HG03175 (cell line): ENCODE results near the gene FASN.

Experiments used
- ATAC-seq: cut with Tn5 transposase; IDR thresholded peaks from one replicate; pipeline ENCODE4 v1.9.1; 2021; ENCODE audit warnings: mild to moderate bottlenecking, moderate library complexity; ENCODE audit not compliant: unreplicated experiment

FASN gene

GRCh38 chr17:82118168-82118814 is 20.3 kb upstream of the FASN start:
- ATAC-seq = no peak

- ATAC-seq = no peak
Observed at GRCh38 chr17:82117139-82118090, 19.4 kb upstream of the FASN start.

GRCh38 chr17:82116246-82116645 is 18.2 kb upstream of the FASN start:
- no peak for ATAC-seq

- ATAC-seq = no peak
Observed at GRCh38 chr17:82114872-82115271, 16.8 kb upstream of the FASN start.

GRCh38 chr17:82114447-82114846 is 16.4 kb upstream of the FASN start:
- ATAC-seq = no peak

- no peak for ATAC-seq
Observed at GRCh38 chr17:82113941-82114340, 15.9 kb upstream of the FASN start.

GRCh38 chr17:82113422-82113821 is 15.4 kb upstream of the FASN start:
- ATAC-seq = no peak

- ATAC-seq = no peak
Observed at GRCh38 chr17:82112914-82113311, 14.9 kb upstream of the FASN start.

GRCh38 chr17:82112181-82112913 is 14.3 kb upstream of the FASN start:
- no peak for ATAC-seq

GRCh38 chr17:82110298-82110697 is 12.3 kb upstream of the FASN start:
- no peak for ATAC-seq

- ATAC-seq = no peak
Observed at GRCh38 chr17:82108961-82109475, 11.0 kb upstream of the FASN start.

GRCh38 chr17:82108496-82108945 is 10.5 kb upstream of the FASN start:
- ATAC-seq = no peak

GRCh38 chr17:82108038-82108437 is 10.0 kb upstream of the FASN start:
- ATAC-seq = no peak

GRCh38 chr17:82107341-82107860 is 9.4 kb upstream of the FASN start:
- ATAC-seq = no peak

GRCh38 chr17:82106688-82107305 is 8.8 kb upstream of the FASN start:
- ATAC-seq = peak; percentile 7

- ATAC-seq = peak; percentile 76
Observed at GRCh38 chr17:82105882-82106687, 8.0 kb upstream of the FASN start.

GRCh38 chr17:82105417-82105881 is 7.4 kb upstream of the FASN start:
- ATAC-seq = no peak

- ATAC-seq = no peak
Observed at GRCh38 chr17:82104797-82105416, 6.9 kb upstream of the FASN start.
